HepG2 (cell line): Measurements from ENCODE around the gene GSTA1. TPM values are rescaled to one million over a fixed set of nuclear protein-coding genes. Genes with fewer than 3 reads are reported as not detected.
A peak's percentile ranks its signal among the peaks of the same experiment; 100 is the strongest.

ENCODE experiments used
- CBFB ChIP-seq: sonication (generic); formaldehyde crosslinking; IDR thresholded peaks from 2 replicates; pipeline ENCODE4 v1.4.0; 2020; ENCODE audit warnings: missing genetic modification reagents
- CREB3 ChIP-seq: sonication (generic); formaldehyde crosslinking; IDR thresholded peaks from 2 replicates; pipeline ENCODE4 v1.5.0; 2020; ENCODE audit warnings: missing genetic modification reagents
- DDIT3 ChIP-seq: sonication (generic); formaldehyde crosslinking; IDR thresholded peaks from 2 replicates; pipeline ENCODE4 v1.4.0; 2020; ENCODE audit warnings: mild to moderate bottlenecking, missing genetic modification reagents
- EEA1 ChIP-seq: sonication (generic); formaldehyde crosslinking; IDR thresholded peaks from 2 replicates; pipeline ENCODE4 v1.5.1; 2020; ENCODE audit warnings: mild to moderate bottlenecking, missing genetic modification reagents, borderline replicate concordance
- FUBP1 ChIP-seq: sonication (generic); formaldehyde crosslinking; IDR thresholded peaks from 2 replicates; pipeline ENCODE4 v1.5.1; 2020; ENCODE audit warnings: missing genetic modification reagents, mild to moderate bottlenecking, borderline replicate concordance
- GFI1 ChIP-seq: sonication (generic); formaldehyde crosslinking; IDR thresholded peaks from 2 replicates; pipeline ENCODE4 v1.5.0; 2020; ENCODE audit warnings: missing genetic modification reagents, mild to moderate bottlenecking, borderline replicate concordance
- MXD3 ChIP-seq: IDR thresholded peaks from 2 replicates; pipeline ENCODE4 v1.6.1; 2016; ENCODE audit warnings: mild to moderate bottlenecking, missing biosample characterization, missing genetic modification reagents
- PBX2 ChIP-seq: IDR thresholded peaks from 2 replicates; pipeline ENCODE4 v1.6.1; 2016; ENCODE audit warnings: control low read depth
- PLRG1 ChIP-seq: fragments of 450-650 bp; conservative IDR thresholded peaks from 2 replicates; pipeline ENCODE4 v1.6.1; 2016
- TEAD2 ChIP-seq: sonication (generic); formaldehyde crosslinking; IDR thresholded peaks from 2 replicates; pipeline ENCODE4 v1.9.0; 2021; ENCODE audit warnings: missing genetic modification reagents
- ZBTB37 ChIP-seq: sonication (generic); formaldehyde crosslinking; IDR thresholded peaks from 2 replicates; pipeline ENCODE4 v1.4.0; 2020; ENCODE audit warnings: mild to moderate bottlenecking, missing genetic modification reagents
- ZBTB8A ChIP-seq: sonication (generic); formaldehyde crosslinking; IDR thresholded peaks from 2 replicates; pipeline ENCODE4 v1.4.0; 2020; ENCODE audit warnings: mild to moderate bottlenecking, low read depth, missing genetic modification reagents, borderline replicate concordance
- ZMYM3 ChIP-seq: sonication (generic); formaldehyde crosslinking; IDR thresholded peaks from 2 replicates; pipeline ENCODE4 v1.5.1; 2020; ENCODE audit warnings: mild to moderate bottlenecking, missing genetic modification reagents
- ZNF256 ChIP-seq: sonication (generic); formaldehyde crosslinking; conservative IDR thresholded peaks from 2 replicates; pipeline ENCODE4 v1.4.0; 2020; ENCODE audit warnings: missing genetic modification reagents
- ZNF432 ChIP-seq: sonication (generic); formaldehyde crosslinking; IDR thresholded peaks from 2 replicates; pipeline ENCODE4 v1.5.0; 2020; ENCODE audit warnings: missing genetic modification reagents, mild to moderate bottlenecking, borderline replicate concordance
- ZNF512 ChIP-seq: sonication (generic); formaldehyde crosslinking; IDR thresholded peaks from 2 replicates; pipeline ENCODE4 v1.4.0; 2020; ENCODE audit warnings: mild to moderate bottlenecking, missing genetic modification reagents
- ZNF549 ChIP-seq: sonication (generic); formaldehyde crosslinking; IDR thresholded peaks from 2 replicates; pipeline ENCODE4 v1.5.0; 2020; ENCODE audit warnings: missing genetic modification reagents
- ZNF580 ChIP-seq: IDR thresholded peaks from 2 replicates; pipeline ENCODE4 v1.6.1; 2016; ENCODE audit warnings: low read depth, borderline replicate concordance
- ZNF674 ChIP-seq: sonication (generic); formaldehyde crosslinking; IDR thresholded peaks from 2 replicates; pipeline ENCODE4 v1.5.0; 2020; ENCODE audit warnings: low read depth, mild to moderate bottlenecking, missing genetic modification reagents
- ZNF775 ChIP-seq: sonication (generic); formaldehyde crosslinking; IDR thresholded peaks from 2 replicates; pipeline ENCODE4 v1.4.0; 2020; ENCODE audit warnings: missing genetic modification reagents, mild to moderate bottlenecking, moderate library complexity, borderline replicate concordance
- ZNF850 ChIP-seq: sonication (generic); formaldehyde crosslinking; conservative IDR thresholded peaks from 2 replicates; pipeline ENCODE4 v1.9.0; 2021; ENCODE audit warnings: mild to moderate bottlenecking, missing genetic modification reagents
- polyA plus RNA-seq, 8 experiments: library from polyadenylated mRNA; depleted of rRNA in 3 of 8; stranded (reverse) in 7 of 8; unstranded in 1 of 8; fragments of >200 nt; fragmentation: Illumina TruSeq in 4 of 8; extraction: Trizol in 4 of 8; gene quantifications; 2 replicates each; pipeline versions ENCODE4 v1.2.1 to v1.2.3, GENCODE V29; 2011 to 2016; ENCODE audit warnings: low read depth in 4 of 8, missing spikeins in 1 of 8, mixed read lengths in 1 of 8; ENCODE audit not compliant: insufficient read depth in 1 of 8
- total RNA-seq, 5 experiments: library from RNA; depleted of rRNA; stranded (reverse); fragments of >200 nt; fragmentation: Illumina TruSeq; extraction: Trizol; gene quantifications; 2 replicates each; pipeline ENCODE4 v1.2.3, GENCODE V29; 2016; ENCODE audit warnings: low read depth in 1 of 5

GSTA1 gene
- total and polyA plus RNA-seq, 2 of the 13 experiments (the other 11 are each of a cell fraction or from before 2014, with no cell fraction given) = 6.2 to 282 TPM

GRCh38 chr6:52839124-52840055 is 35.8 kb upstream of the GSTA1 start (continued):
- TF ChIP-seq ZNF512 = no peak
- TF ChIP-seq GFI1 = no peak
- TF ChIP-seq ZMYM3 (CRISPR knock-in tag) = no peak
- TF ChIP-seq ZNF775 (CRISPR knock-in tag) = no peak
- no peak for TF ChIP-seq CBFB (CRISPR knock-in tag)
- TF ChIP-seq ZBTB37 (CRISPR knock-in tag) = no peak
- no peak for TF ChIP-seq ZNF850
- TF ChIP-seq MXD3 (CRISPR knock-in tag) = no peak
- no peak for TF ChIP-seq ZBTB8A (CRISPR knock-in tag)
- no peak for TF ChIP-seq ZNF549
- TF ChIP-seq ZNF432 (CRISPR knock-in tag) = no peak
- no peak for TF ChIP-seq TEAD2
- no peak for TF ChIP-seq PLRG1
- no peak for TF ChIP-seq CREB3 (CRISPR knock-in tag)
- TF ChIP-seq FUBP1 (CRISPR knock-in tag) = no peak
- TF ChIP-seq ZNF256 (CRISPR knock-in tag) = no peak; the same call in 1 of the 2 replicates
- TF ChIP-seq PBX2 (CRISPR knock-in tag) = no peak
- TF ChIP-seq ZNF580 (CRISPR knock-in tag) = peak; percentile 74; the same call in 1 of the 2 replicates
- TF ChIP-seq DDIT3 (CRISPR knock-in tag) = no peak
- TF ChIP-seq EEA1 (CRISPR knock-in tag) = no peak
- no peak for TF ChIP-seq ZNF674 (CRISPR knock-in tag)
